Measurements from ENCODE around the gene C14orf180.

GRCh38 chr14:104611881-104612280, 32.3 kb downstream of the C14orf180 start:
- TF ChIP-seq EZH2 (IDR thresholded peaks at IDR 0.05; ENCODE audit: insufficient read depth, poor library complexity, severe bottlenecking), result no peak
- TF ChIP-seq EZH2phosphoT487 (IDR thresholded peaks at IDR 0.05; ENCODE audit: insufficient read depth, low read depth), result no peak
